Daoy (cell line): ENCODE data around the gene OR10A2. TPM values are rescaled to one million over a fixed set of nuclear protein-coding genes. Genes with fewer than 3 reads are reported as not detected.
"Not testable (repeated sequence)": the region's sequence is repeated elsewhere in the genome, so short reads cannot be mapped to it uniquely, and the experiment has no call there.

Experiments
- DNase-seq: peaks from one replicate; pipeline ENCODE4 v3.0.0-alpha.2; 2015; ENCODE audit warnings: low read depth
- total RNA-seq: library from RNA; depleted of rRNA; stranded (reverse); fragments of >200 nt; shearing (Covaris generic); gene quantifications from 2 replicates; pipeline ENCODE4 v1.2.3, GENCODE V29; 2014; rRNA removed

OR10A2 gene
- total RNA-seq, 1 experiment from 2014 or later, result not detected

DNA sequence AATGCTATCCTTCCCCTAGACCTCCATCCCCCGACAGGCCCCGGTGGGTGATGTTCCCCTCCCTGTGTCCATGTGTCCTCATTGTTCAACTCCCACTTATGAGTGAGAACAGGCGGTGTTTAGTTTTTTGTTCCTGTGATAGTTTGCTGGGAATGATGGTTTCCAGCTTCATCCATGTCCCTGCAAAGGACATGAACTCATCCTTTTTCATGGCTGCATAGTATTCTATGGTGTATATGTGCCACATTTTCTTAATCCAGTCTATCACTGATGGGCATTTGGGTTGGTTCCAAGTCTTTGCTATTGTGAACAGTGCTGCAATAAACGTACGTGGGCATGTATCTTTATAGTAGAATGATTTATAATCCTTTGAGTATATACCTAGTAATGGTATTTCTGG, 24.9 kb downstream of the OR10A2 start:
- not testable (repeated sequence) for DNase-seq

GRCh38 chr11:6888830-6889229, 26.0 kb downstream of the OR10A2 start:
- DNase-seq, result no peak

DNA sequence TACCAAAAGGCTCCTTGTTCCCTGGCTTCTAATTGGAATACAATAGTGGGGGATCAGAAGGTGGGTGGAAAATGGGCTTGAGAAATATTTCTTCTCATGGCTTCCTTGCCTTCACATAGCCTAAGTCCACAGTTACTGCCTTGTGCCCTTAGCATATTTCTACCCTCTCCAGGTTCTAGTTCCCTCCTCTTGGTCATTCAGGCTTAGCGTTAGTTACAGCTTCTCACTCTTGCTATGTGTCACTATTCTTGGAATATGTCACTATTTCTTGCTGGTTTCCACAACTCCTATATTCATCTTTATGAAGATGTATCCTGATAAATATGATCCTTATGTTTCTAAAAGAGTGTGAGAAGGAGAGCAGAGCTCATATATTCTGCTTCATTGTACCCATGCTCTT, 27.0 kb downstream of the OR10A2 start:
- DNase-seq, result no peak

DNA sequence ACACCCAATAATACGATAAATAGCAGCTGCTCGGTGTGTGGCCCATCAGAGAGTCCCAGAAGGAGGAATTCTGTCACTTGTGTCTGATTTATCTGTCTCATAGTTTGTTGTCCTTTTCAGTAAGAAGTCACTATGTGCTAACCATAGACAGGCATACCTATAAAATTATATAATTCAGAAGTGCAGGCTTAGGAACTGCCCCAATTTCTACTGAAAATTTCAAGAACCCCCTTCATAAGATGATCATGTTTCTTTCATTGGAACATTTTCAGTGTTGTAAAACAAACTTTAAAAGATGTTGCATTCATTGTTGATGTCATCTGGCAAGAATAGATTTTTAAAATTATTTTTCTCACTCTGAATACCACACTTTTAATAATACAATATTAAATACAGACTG, 29.5 kb downstream of the OR10A2 start, which contains the start of gene OR2D2:
Gene OR2D2, minus strand, starts transcription at position 101 of the 400 bp plus-strand sequence. Its CDS starts 0 bp downstream, at position 101.
- no peak for DNase-seq

DNA sequence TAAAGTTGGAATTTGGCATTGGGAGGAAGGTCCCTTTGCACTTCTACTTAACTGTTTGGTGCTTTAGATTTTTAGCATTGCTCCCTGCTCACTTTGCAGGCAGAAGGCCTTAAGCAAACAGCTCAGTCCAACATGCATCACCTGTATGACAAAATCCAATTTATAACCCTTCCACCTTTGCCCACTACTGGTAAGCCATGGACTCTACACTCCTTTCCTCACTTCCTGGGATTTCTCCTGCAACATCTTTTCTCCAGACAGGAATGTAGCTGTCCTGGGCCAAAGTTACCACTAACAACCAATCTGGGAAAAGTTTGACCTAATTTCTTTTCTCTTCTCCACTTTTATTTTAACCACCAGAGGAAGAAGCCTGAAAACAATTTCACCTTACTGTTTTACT, 31.2 kb downstream of the OR10A2 start:
- DNase-seq, result no peak

- DNase-seq, result no peak
Observed at GRCh38 chr11:6895010-6895409, 32.2 kb downstream of the OR10A2 start.

GRCh38 chr11:6898911-6899310, 36.1 kb downstream of the OR10A2 start:
- no peak for DNase-seq

DNA sequence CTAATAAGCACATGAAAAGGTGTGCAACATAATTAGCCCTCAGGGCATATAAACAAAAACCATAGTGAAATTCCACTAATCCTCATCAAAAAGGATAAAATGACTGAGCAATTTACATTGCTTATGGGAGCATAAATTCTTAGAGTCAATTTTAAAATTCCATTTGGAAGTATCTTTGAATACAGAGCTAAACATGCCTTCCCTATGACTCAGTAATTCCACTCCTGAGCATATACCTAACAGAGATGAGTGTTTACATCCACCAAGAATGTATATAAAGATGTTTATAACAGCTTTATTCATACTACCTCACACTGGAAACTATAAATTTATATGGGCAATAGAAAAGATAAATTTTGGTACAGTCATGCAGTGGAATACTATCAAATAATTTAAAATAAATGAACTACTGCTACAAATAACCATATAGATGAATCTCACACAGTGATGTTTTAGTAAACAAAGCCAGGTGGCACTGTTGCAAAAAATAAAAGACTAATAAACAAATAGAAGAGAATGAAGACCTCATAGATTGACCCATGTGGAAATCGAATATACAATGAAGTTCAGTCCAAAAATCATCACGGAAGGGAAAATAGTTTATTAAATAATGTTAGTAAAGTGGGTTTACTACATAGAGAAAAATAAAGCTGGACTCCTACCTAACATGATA, 37.6 kb downstream of the OR10A2 start:
- no peak for DNase-seq

DNA sequence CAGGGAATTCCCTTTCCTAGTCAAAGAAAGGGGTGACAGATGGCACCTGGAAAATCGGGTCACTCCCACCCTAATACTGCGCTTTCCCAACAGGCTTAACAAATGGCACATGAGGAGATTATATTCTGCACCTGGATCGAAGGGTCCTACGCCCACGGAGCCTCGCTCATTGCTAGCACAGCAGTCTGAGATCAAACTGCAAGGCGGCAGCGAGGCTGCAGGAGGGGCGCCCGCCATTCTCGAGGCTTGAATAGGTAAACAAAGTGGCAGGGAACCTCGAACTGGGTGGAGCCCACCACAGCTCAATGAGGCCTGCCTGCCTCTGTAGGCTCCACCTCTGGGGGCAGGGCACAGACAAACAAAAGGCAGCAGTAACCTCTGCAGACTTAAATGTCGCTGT, 41.9 kb downstream of the OR10A2 start:
- DNase-seq, result not testable (repeated sequence)

DNA sequence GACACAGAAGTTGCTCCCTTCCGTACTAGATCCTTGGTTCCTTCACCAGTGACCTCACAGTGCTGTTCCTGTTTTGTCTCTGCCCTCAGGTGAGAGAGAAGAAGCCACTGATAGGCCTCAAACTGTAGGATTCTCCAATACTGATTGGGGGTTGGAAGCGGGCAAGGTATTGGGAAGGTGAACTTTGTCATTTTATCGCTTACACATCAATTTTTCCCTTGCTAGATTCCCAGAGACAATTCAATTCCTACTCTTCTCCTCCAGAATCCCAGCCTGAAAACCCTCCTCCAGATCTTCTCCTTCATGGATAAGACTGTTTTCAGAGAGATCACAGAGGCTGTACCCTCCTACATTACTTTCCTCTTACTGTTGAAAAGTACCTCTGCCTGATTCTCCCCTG, 48.5 kb downstream of the OR10A2 start:
- DNase-seq, result no peak

- DNase-seq, result peak; percentile 42
Observed at GRCh38 chr11:6911948-6912347, 49.1 kb downstream of the OR10A2 start.

GRCh38 chr11:6919698-6920097, 56.8 kb downstream of the OR10A2 start:
- DNase-seq, result no peak

DNA sequence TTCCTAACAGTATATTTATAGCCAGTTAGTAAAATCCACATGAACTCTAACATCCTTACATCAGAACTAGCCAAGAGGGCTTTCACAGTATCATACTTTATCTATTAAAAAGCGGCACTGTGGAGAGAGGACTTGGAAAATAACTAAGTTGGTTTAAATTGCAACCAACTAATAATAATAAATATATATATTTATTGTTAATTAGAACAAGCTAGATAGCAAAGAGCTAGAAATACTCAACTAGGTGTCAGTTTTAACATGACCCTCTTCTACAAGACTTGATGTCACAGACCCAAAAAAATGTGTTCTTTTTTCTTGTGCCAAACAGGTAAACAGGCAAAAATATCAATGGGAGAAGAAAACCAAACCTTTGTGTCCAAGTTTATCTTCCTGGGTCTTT, 57.8 kb downstream of the OR10A2 start, which contains the start of gene OR2D3:
Gene OR2D3, plus strand, starts transcription at position 301 of the 400 bp plus-strand sequence. Its CDS starts 0 bp downstream, at position 301.
- no peak for DNase-seq

Other genes with a start within 250 kb of the OR10A2 start
- gene TPP1, start 243.6 kb upstream of the OR10A2 start, total RNA-seq, result 2.5 and 14.9 TPM in 2 replicates
- gene DCHS1, start 207.2 kb upstream of the OR10A2 start, total RNA-seq, result 0.74 and 1.3 TPM in 2 replicates
- gene MRPL17, start 179.7 kb upstream of the OR10A2 start, total RNA-seq, result 95.5 and 120 TPM in 2 replicates
- gene OR2AG2, start 91.1 kb upstream of the OR10A2 start, total RNA-seq, result 0.03 TPM in 1 of 2 replicates, not detected in the other
- not detected in 2 replicates for gene OR2AG1, start 80.0 kb upstream of the OR10A2 start, total RNA-seq
- gene OR6A2, start 63.4 kb upstream of the OR10A2 start, total RNA-seq, result 0.06 TPM in 1 of 2 replicates, not detected in the other
- gene OR10A5, start 17.4 kb upstream of the OR10A2 start, total RNA-seq, result not detected in 2 replicates
- not detected in 2 replicates for gene OR10A4, start 13.6 kb downstream of the OR10A2 start, total RNA-seq
- not detected in 2 replicates for gene OR2D2, start 29.4 kb downstream of the OR10A2 start, total RNA-seq
- gene OR2D3, start 57.9 kb downstream of the OR10A2 start, total RNA-seq, result not detected in 2 replicates
- gene ZNF215, start 63.4 kb downstream of the OR10A2 start, total RNA-seq, result 3.8 and 5.5 TPM in 2 replicates
- gene ZNF214, start 157.3 kb downstream of the OR10A2 start, total RNA-seq, result 1.8 and 4.6 TPM in 2 replicates
- 0.48 and 0.63 TPM in 2 replicates for gene NLRP14, start 157.4 kb downstream of the OR10A2 start, total RNA-seq
- not detected in 2 replicates for gene RBMXL2, start 225.9 kb downstream of the OR10A2 start, total RNA-seq